Measurements from ENCODE around the gene MT1A.

DNA sequence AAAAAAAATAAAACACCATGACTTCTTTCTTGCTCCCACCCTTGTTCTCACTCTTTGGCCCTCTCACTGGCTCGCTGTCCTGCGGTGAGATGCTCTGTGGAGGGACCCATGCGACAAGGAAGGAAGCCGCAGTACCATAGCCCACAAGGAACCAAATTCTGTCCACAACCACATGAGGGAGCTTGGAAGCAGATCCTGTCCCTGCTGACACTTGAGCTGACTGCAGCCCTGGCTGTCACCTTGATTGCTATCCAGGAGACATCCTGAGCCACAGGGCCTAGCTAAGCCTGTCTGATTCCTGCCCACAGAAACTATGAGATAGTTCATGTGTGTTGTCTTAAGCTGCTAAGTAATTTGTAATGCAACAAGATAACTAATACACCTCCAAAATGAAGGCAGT is 34.9 kb upstream of the MT1A start:
- TF ChIP-seq EP300 (IDR thresholded peaks at IDR 0.05; ENCODE audit: borderline replicate concordance in 1 of 2, control insufficient read depth in 1 of 2, low read depth in 2 of 2, low read length in 2 of 2) (no peak), NR2C2 (IDR thresholded peaks at IDR 0.05; ENCODE audit: borderline replicate concordance, control insufficient read depth, insufficient read length, low read depth) (no peak), CREB1 (IDR thresholded peaks at IDR 0.05; ENCODE audit: low read depth) (no peak), SIN3A (IDR thresholded peaks at IDR 0.05; ENCODE audit: low read depth, low read length) (no peak), RBBP5 (conservative IDR thresholded peaks at IDR 0.05) (no peak), TAF1 (IDR thresholded peaks at IDR 0.05; ENCODE audit: borderline replicate concordance, low read depth, low read length) (no peak), BRCA1 (IDR thresholded peaks at IDR 0.05; ENCODE audit: low read depth, low read length) (no peak), HCFC1 (IDR thresholded peaks at IDR 0.05; ENCODE audit: low read length) (no peak), IKZF1 (conservative IDR thresholded peaks at IDR 0.05) (no peak), STAT1 (conservative IDR thresholded peaks at IDR 0.05) (no peak), SMAD1 (IDR thresholded peaks at IDR 0.05; ENCODE audit: low read depth, partially characterized antibody) (no peak), MTA3 (IDR thresholded peaks at IDR 0.05; ENCODE audit: borderline replicate concordance, low read length) (no peak)
- TF ChIP-seq, protein P1, sequence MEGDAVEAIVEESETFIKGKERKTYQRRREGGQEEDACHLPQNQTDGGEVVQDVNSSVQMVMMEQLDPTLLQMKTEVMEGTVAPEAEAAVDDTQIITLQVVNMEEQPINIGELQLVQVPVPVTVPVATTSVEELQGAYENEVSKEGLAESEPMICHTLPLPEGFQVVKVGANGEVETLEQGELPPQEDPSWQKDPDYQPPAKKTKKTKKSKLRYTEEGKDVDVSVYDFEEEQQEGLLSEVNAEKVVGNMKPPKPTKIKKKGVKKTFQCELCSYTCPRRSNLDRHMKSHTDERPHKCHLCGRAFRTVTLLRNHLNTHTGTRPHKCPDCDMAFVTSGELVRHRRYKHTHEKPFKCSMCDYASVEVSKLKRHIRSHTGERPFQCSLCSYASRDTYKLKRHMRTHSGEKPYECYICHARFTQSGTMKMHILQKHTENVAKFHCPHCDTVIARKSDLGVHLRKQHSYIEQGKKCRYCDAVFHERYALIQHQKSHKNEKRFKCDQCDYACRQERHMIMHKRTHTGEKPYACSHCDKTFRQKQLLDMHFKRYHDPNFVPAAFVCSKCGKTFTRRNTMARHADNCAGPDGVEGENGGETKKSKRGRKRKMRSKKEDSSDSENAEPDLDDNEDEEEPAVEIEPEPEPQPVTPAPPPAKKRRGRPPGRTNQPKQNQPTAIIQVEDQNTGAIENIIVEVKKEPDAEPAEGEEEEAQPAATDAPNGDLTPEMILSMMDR (IDR thresholded peaks at IDR 0.05 in 2 of 3, conservative IDR thresholded peaks at IDR 0.05 in 1 of 3; ENCODE audit: control insufficient read depth in 2 of 3, extremely low read depth in 1 of 3, insufficient read depth in 1 of 3, low read depth in 3 of 3, low read length in 3 of 3): peak; percentile 5 to 50 (median 33); a peak in 4 of 6 replicates
- TF ChIP-seq, protein P2, sequence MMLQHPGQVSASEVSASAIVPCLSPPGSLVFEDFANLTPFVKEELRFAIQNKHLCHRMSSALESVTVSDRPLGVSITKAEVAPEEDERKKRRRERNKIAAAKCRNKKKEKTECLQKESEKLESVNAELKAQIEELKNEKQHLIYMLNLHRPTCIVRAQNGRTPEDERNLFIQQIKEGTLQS (IDR thresholded peaks at IDR 0.05; ENCODE audit: borderline replicate concordance, extremely low read depth, low read depth, low read length): no peak

All from GM12878 (cell line).